HG02678 (cell line): ENCODE data around the gene PUDP.

Experiments
- ATAC-seq: cut with Tn5 transposase; IDR thresholded peaks from one replicate; pipeline ENCODE4 v1.9.1; 2021; ENCODE audit warnings: mild to moderate bottlenecking, moderate library complexity; ENCODE audit not compliant: unreplicated experiment

Gene PUDP

GRCh38 chrX:7076245-7076661 lies 71.7 kb downstream of the PUDP start:
- no peak for ATAC-seq

GRCh38 chrX:7074908-7075204 lies 73.1 kb downstream of the PUDP start:
- ATAC-seq, result no peak

GRCh38 chrX:7074148-7074907 lies 73.6 kb downstream of the PUDP start:
- ATAC-seq, result no peak

GRCh38 chrX:7073336-7073735 lies 74.6 kb downstream of the PUDP start:
- ATAC-seq, result no peak

GRCh38 chrX:7072856-7073255 lies 75.1 kb downstream of the PUDP start:
- no peak for ATAC-seq

GRCh38 chrX:7071390-7071789 lies 76.6 kb downstream of the PUDP start:
- no peak for ATAC-seq

- no peak for ATAC-seq
These were observed 78.4 kb downstream of the PUDP start for GRCh38 chrX:7069556-7069955.

GRCh38 chrX:7068939-7069367 lies 79.0 kb downstream of the PUDP start:
- ATAC-seq, result peak; percentile 59

- no peak for ATAC-seq
These were observed 80.7 kb downstream of the PUDP start for GRCh38 chrX:7067256-7067655.

- no peak for ATAC-seq
These were observed 82.5 kb downstream of the PUDP start for GRCh38 chrX:7065473-7065872.

GRCh38 chrX:7062903-7063302 lies 85.0 kb downstream of the PUDP start:
- ATAC-seq, result no peak

GRCh38 chrX:7062276-7062675 lies 85.7 kb downstream of the PUDP start:
- no peak for ATAC-seq

- no peak for ATAC-seq
These were observed 86.5 kb downstream of the PUDP start for GRCh38 chrX:7061429-7061828.

GRCh38 chrX:7060444-7060843 lies 87.5 kb downstream of the PUDP start:
- ATAC-seq, result no peak

GRCh38 chrX:7059859-7060258 lies 88.1 kb downstream of the PUDP start:
- no peak for ATAC-seq

GRCh38 chrX:7059214-7059838 lies 88.6 kb downstream of the PUDP start:
- peak; percentile 92 for ATAC-seq

GRCh38 chrX:7055386-7056137 lies 92.4 kb downstream of the PUDP start:
- ATAC-seq, result no peak

GRCh38 chrX:7054219-7055216 lies 93.4 kb downstream of the PUDP start:
- no peak for ATAC-seq

- ATAC-seq, result no peak
These were observed 95.4 kb downstream of the PUDP start for GRCh38 chrX:7052541-7052940.

GRCh38 chrX:7050271-7050670 lies 97.7 kb downstream of the PUDP start:
- no peak for ATAC-seq

GRCh38 chrX:7047951-7048350 lies 100.0 kb downstream of the PUDP start:
- no peak for ATAC-seq
